Vagina (tissue), 2 donors: Measurements from ENCODE around the gene SMG6.

Source experiments
- POLR2A ChIP-seq, 2 donors: fragments of 450-650 bp; IDR thresholded peaks; one replicate each; pipeline ENCODE4 v1.6.1; 2017; ENCODE audit warnings: antibody characterized with exemption in 2 of 2, mild to moderate bottlenecking in 2 of 2, moderate library complexity in 2 of 2
- POLR2AphosphoS5 ChIP-seq, 2 donors: sonication (generic); formaldehyde crosslinking; IDR thresholded peaks; one replicate each; pipeline ENCODE4 v1.9.0; 2017; ENCODE audit warnings: antibody characterized with exemption in 2 of 2, mild to moderate bottlenecking in 2 of 2, low read depth in 1 of 2; ENCODE audit not compliant: insufficient read depth in 1 of 2
- TF ChIP-seq, protein P1 (sequence below), 3 experiments: fragments of 450-650 bp in 2 of 3; fragments of 200-600 bp in 1 of 3; sonication (generic) in 1 of 3; IDR thresholded peaks; one replicate each; pipeline ENCODE4 v1.5.1; 2017 to 2019; ENCODE audit warnings: antibody characterized with exemption in 3 of 3, mild to moderate bottlenecking in 2 of 3, moderate library complexity in 2 of 3

GRCh38 chr17:2018716-2019510 lies 284.7 kb downstream of the SMG6 start:
- TF ChIP-seq, protein P1, sequence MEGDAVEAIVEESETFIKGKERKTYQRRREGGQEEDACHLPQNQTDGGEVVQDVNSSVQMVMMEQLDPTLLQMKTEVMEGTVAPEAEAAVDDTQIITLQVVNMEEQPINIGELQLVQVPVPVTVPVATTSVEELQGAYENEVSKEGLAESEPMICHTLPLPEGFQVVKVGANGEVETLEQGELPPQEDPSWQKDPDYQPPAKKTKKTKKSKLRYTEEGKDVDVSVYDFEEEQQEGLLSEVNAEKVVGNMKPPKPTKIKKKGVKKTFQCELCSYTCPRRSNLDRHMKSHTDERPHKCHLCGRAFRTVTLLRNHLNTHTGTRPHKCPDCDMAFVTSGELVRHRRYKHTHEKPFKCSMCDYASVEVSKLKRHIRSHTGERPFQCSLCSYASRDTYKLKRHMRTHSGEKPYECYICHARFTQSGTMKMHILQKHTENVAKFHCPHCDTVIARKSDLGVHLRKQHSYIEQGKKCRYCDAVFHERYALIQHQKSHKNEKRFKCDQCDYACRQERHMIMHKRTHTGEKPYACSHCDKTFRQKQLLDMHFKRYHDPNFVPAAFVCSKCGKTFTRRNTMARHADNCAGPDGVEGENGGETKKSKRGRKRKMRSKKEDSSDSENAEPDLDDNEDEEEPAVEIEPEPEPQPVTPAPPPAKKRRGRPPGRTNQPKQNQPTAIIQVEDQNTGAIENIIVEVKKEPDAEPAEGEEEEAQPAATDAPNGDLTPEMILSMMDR (IDR thresholded peaks at IDR 0.05), result no peak
- TF ChIP-seq POLR2AphosphoS5 (IDR thresholded peaks at IDR 0.05; ENCODE audit: insufficient read depth in 1 of 2, low read depth in 1 of 2) (no peak), POLR2A (IDR thresholded peaks at IDR 0.05) (no peak)
